GM10248 (cell line): ENCODE results near the gene IFNA16.
"Not testable (repeated sequence)": the region's sequence is repeated elsewhere in the genome, so short reads cannot be mapped to it uniquely, and the experiment has no call there.

ENCODE experiments used
- CTCF ChIA-PET: fragments of 300-600 bp; sonication (Branson Sonifier 250); formaldehyde crosslinking; extraction: SDS; loops from one replicate; lab custom pipeline; 2021; ENCODE audit warnings: antibody characterized with exemption; lab: Yijun Ruan, JAX
- POLR2A ChIA-PET: fragments of 350-650 bp; sonication (Branson Sonifier 250); formaldehyde crosslinking; extraction: SDS; loops from one replicate; lab custom pipeline; 2020; ENCODE audit warnings: antibody characterized with exemption; lab: Yijun Ruan, JAX
- DNase-seq: peaks from one replicate; pipeline ENCODE4 v3.0.0; 2012; ENCODE audit errors: extremely low spot score
- CTCF ChIP-seq: IDR thresholded peaks from 2 replicates; pipeline ENCODE4 v1.5.1; 2012; ENCODE audit warnings: mild to moderate bottlenecking, low read depth; ENCODE audit errors: extremely low read depth, missing control alignments, control extremely low read depth

IFNA16 gene

DNA sequence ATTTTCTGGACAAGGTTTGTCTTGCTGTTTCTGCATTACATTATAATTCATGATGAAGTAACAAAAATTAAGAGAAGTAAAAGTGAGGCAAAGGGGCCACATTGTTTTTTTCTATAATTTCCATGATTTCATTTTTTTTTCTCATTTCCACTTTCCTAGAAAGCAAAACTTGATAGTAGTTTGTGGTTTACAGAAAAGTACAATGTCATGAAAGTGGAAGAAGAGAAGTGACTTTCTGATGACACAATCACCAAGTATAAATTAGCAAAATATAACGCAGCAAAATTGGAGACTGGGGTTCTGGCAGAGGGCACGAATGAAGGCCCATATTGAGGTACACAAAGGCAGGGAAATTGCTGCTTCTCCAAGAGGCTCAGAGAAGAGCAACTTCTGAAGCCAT is 27.7 kb upstream of the IFNA16 start:
- TF ChIP-seq CTCF: no peak
- CTCF ChIA-PET: no interaction called here

DNA sequence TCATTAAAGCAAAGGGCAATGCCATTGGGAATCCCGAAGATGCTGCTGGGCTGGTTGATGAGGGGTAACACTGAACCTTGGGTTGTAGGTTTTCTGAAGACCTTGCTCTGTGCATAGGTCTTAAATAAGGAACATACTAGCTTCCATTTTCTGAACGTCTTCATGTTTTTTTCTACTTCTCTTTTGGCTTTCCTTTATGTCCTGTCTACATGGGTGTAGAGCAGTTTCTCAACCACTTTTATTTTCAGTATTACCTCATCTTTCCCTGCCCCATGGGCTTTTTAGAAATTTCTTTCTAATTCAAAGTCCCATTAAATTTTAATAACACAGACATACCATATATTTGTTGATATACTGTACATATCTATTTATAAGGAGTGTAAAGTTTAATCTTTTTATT is 22.8 kb upstream of the IFNA16 start, which contains the start of gene IFNA14:
Gene IFNA14, minus strand, starts transcription at position 95 of the 400 bp plus-strand sequence. Its CDS starts 70 bp downstream, at position 25.
- POLR2A ChIA-PET: no interaction called here
- CTCF ChIA-PET: interaction anchor here (0.7 to 1.5 kb wide), 3 partner anchors 13 to 290 kb away, joined by 3 to 4 read pairs (median 3); no protein-coding TSS in a partner anchor
- TF ChIP-seq CTCF: no peak
- no peak for DNase-seq

More for the DNA sequence above, 27.7 kb upstream of the IFNA16 start:
- POLR2A ChIA-PET: no interaction called here
- DNase-seq: no peak

GRCh38 chr9:21236360-21236714 is 19.2 kb upstream of the IFNA16 start:
- DNase-seq, POLR2A ChIA-PET: not testable (repeated sequence)
- CTCF ChIA-PET: interaction anchor here (0.6 to 3.6 kb wide), 17 partner anchors 15 to 572 kb away, joined by 3 to 27 read pairs (median 4); no protein-coding TSS in a partner anchor

GRCh38 chr9:21235468-21236359 is 18.6 kb upstream of the IFNA16 start:
- POLR2A ChIA-PET: not testable (repeated sequence)
- DNase-seq: peak; percentile 41
- TF ChIP-seq CTCF: peak; percentile 87
- CTCF ChIA-PET: interaction anchor here (0.6 to 3.6 kb wide), 27 partner anchors 8 to 573 kb away, joined by 3 to 27 read pairs (median 4); no protein-coding TSS in a partner anchor

GRCh38 chr9:21234153-21234687 is 17.1 kb upstream of the IFNA16 start:
- ChIA-PET CTCF (interaction anchor here (0.7 to 3.6 kb wide), 7 partner anchors 9 to 554 kb away, joined by 3 to 27 read pairs (median 5); no protein-coding TSS in a partner anchor), POLR2A (no interaction called here)
- no peak for DNase-seq
- TF ChIP-seq CTCF: no peak

DNA sequence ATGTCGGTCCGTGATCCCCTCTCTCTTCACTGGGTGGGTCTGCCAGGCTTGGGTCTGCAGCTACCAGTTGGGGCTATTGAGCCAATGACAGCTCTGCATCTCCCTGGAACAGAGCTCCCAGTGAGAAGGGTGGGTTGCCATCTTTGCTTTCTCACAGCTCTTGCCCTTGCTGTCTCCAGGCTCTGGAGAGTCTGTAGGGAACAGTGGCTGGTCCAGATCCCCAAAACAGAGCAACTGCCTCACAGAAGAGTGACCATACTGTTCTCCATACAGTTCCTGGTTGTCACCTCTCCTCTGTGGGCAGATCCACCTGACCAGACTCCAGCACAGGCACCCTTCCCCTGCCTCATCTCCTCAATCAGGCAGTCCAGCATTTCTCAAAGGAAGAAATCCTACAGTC is 16.1 kb upstream of the IFNA16 start:
- ChIA-PET CTCF (interaction anchor here (0.9 to 3.6 kb wide), 2 partner anchors 18 to 555 kb away, joined by 3 to 27 read pairs; no protein-coding TSS in a partner anchor), POLR2A (no interaction called here)
- DNase-seq: no peak
- TF ChIP-seq CTCF: no peak

- ChIA-PET CTCF (interaction anchor here (0.7 to 1.0 kb wide), 2 partner anchors 15 to 58 kb away, joined by 3 read pairs; no protein-coding TSS in a partner anchor), POLR2A (no interaction called here)
- TF ChIP-seq CTCF: no peak
- DNase-seq: no peak
These were observed 11.0 kb upstream of the IFNA16 start, which contains the start of gene IFNA17 for GRCh38 chr9:21228122-21228521. Gene IFNA17, minus strand, starts transcription at chr9:21228222. Its CDS starts 49 bp downstream, at chr9:21228173.
